Neural progenitor cell (in vitro differentiated cells): ENCODE measurements around the gene IPO9. TPM values are rescaled to one million over a fixed set of nuclear protein-coding genes. Genes with fewer than 3 reads are reported as not detected.
A peak's percentile ranks its signal among the peaks of the same experiment; 100 is the strongest.

Experiments
- DNase-seq: peaks from one replicate; pipeline ENCODE4 v3.0.0-alpha.2; 2016; ENCODE audit warnings: low spot score
- H2AFZ ChIP-seq: fragments of 200-600 bp; sonication (generic); replicated peaks from 2 replicates; pipeline ENCODE4 v1.6.1; 2016; ENCODE audit warnings: antibody characterized with exemption
- H3F3A ChIP-seq: fragments of 200-600 bp; sonication (generic); 2 replicates; pipeline ENCODE4 v1.6.1; 2016; ENCODE audit warnings: antibody characterized with exemption, low read depth
- H3K27ac ChIP-seq: fragments of 200-600 bp; sonication (generic); 2 replicates; pipeline ENCODE4 v1.5.1; 2016; ENCODE audit warnings: mild to moderate bottlenecking
- H3K27me3 ChIP-seq: fragments of 200-600 bp; sonication (generic); 2 replicates; pipeline ENCODE4 v1.6.1; 2016; ENCODE audit warnings: mild to moderate bottlenecking, moderate library complexity
- H3K36me3 ChIP-seq: fragments of 200-600 bp; sonication (generic); 2 replicates; pipeline ENCODE4 v1.5.1; 2016
- H3K4me1 ChIP-seq: fragments of 200-600 bp; sonication (generic); 2 replicates; pipeline ENCODE4 v1.6.1; 2016; ENCODE audit warnings: mixed run types
- H3K4me2 ChIP-seq: fragments of 200-600 bp; sonication (generic); 2 replicates; pipeline ENCODE4 v1.6.1; 2016
- H3K4me3 ChIP-seq: fragments of 200-600 bp; sonication (generic); 2 replicates; pipeline ENCODE4 v1.5.1; 2016
- H3K79me2 ChIP-seq: fragments of 200-600 bp; sonication (generic); 2 replicates; pipeline ENCODE4 v1.6.1; 2016; ENCODE audit warnings: low read depth
- H3K9ac ChIP-seq: fragments of 200-600 bp; sonication (generic); 2 replicates; pipeline ENCODE4 v1.6.1; 2016
- H3K9me3 ChIP-seq: fragments of 200-600 bp; sonication (generic); 2 replicates; pipeline ENCODE4 v1.5.1; 2016; ENCODE audit warnings: low read depth
- H4K20me1 ChIP-seq: fragments of 200-600 bp; sonication (generic); 2 replicates; pipeline ENCODE4 v1.6.1; 2016; ENCODE audit warnings: low read depth
- H3K27ac Mint-ChIP-seq: 3 replicates; pipeline ENCODE4 v1.8.0; 2021; ENCODE audit warnings: mixed read lengths
- H3K27me3 Mint-ChIP-seq: 2 replicates; pipeline ENCODE4 v1.8.0; 2022; ENCODE audit warnings: low read depth, mild to moderate bottlenecking, inconsistent platforms, moderate library complexity, mixed read lengths; ENCODE audit not compliant: insufficient read depth
- H3K36me3 Mint-ChIP-seq: 3 replicates; pipeline ENCODE4 v1.8.0; 2021; ENCODE audit warnings: mixed read lengths
- H3K4me1 Mint-ChIP-seq: 3 replicates; pipeline ENCODE4 v1.8.0; 2021; ENCODE audit warnings: mixed read lengths
- H3K4me3 Mint-ChIP-seq: 3 replicates; pipeline ENCODE4 v1.8.0; 2021; ENCODE audit warnings: mild to moderate bottlenecking, moderate library complexity, mixed read lengths
- H3K9me3 Mint-ChIP-seq: 3 replicates; pipeline ENCODE4 v1.8.0; 2020; ENCODE audit warnings: mixed read lengths
- EZH2 ChIP-seq: fragments of 200-600 bp; sonication (generic); IDR thresholded peaks from 2 replicates; pipeline ENCODE4 v1.6.1; 2017; ENCODE audit warnings: antibody characterized with exemption, mild to moderate bottlenecking, moderate library complexity
- EZH2phosphoT487 ChIP-seq: fragments of 200-600 bp; sonication (generic); IDR thresholded peaks from 2 replicates; pipeline ENCODE4 v1.6.1; 2017; ENCODE audit warnings: antibody characterized with exemption
- total RNA-seq: library from RNA; depleted of rRNA; stranded (reverse); fragments of >200 nt; gene quantifications from 2 replicates; pipeline ENCODE4 v1.2.3, GENCODE V29; 2015; ENCODE audit warnings: low replicate concordance
- TF ChIP-seq, protein P1 (sequence below): fragments of 200-600 bp; sonication (generic); IDR thresholded peaks from 2 replicates; pipeline ENCODE4 v1.5.1; 2017; ENCODE audit warnings: antibody characterized with exemption, mild to moderate bottlenecking

The IPO9 gene
- total RNA-seq, 1 donor from 2014 or later: 63.2 TPM

- Histone ChIP-seq H3K4me2 (no peak overlapping the region), H3F3A (peaks cover 28% of the 10 kb centered on the region)
- H3K27ac Mint-ChIP-seq: no peak overlapping the region
Observed at GRCh38 chr1:201810466-201811216, 18.3 kb upstream of the IPO9 start.

GRCh38 chr1:201813226-201813625, 15.7 kb upstream of the IPO9 start:
- H3K4me3 Mint-ChIP-seq: no peak overlapping the region
- Histone ChIP-seq H3K27ac (peak overlapping the region; percentile 11), H3K79me2 (no peaks in the 10 kb centered on the region), H3K4me1 (no peaks in the 10 kb centered on the region), H3K9me3 (no peaks in the 10 kb centered on the region), H3K36me3 (peaks cover 55% of the 10 kb centered on the region), H2AFZ (no peak overlapping the region), H3F3A (peaks cover 39% of the 10 kb centered on the region), H3K4me2 (no peak overlapping the region), H3K4me3 (no peak overlapping the region), H3K9ac (no peak overlapping the region), H3K27me3 (no peaks in the 10 kb centered on the region), H4K20me1 (no peaks in the 10 kb centered on the region)
- no peak overlapping the region for H3K27ac Mint-ChIP-seq
- no peaks in the 10 kb centered on the region for H3K27me3 Mint-ChIP-seq
- TF ChIP-seq EZH2phosphoT487 (no peak), EZH2 (no peak)
- TF ChIP-seq, protein P1, sequence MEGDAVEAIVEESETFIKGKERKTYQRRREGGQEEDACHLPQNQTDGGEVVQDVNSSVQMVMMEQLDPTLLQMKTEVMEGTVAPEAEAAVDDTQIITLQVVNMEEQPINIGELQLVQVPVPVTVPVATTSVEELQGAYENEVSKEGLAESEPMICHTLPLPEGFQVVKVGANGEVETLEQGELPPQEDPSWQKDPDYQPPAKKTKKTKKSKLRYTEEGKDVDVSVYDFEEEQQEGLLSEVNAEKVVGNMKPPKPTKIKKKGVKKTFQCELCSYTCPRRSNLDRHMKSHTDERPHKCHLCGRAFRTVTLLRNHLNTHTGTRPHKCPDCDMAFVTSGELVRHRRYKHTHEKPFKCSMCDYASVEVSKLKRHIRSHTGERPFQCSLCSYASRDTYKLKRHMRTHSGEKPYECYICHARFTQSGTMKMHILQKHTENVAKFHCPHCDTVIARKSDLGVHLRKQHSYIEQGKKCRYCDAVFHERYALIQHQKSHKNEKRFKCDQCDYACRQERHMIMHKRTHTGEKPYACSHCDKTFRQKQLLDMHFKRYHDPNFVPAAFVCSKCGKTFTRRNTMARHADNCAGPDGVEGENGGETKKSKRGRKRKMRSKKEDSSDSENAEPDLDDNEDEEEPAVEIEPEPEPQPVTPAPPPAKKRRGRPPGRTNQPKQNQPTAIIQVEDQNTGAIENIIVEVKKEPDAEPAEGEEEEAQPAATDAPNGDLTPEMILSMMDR: no peak
- no peaks in the 10 kb centered on the region for H3K4me1 Mint-ChIP-seq
- DNase-seq: no peak
- peaks cover 50% of the 10 kb centered on the region for H3K36me3 Mint-ChIP-seq
- H3K9me3 Mint-ChIP-seq: no peaks in the 10 kb centered on the region

More at GRCh38 chr1:201810466-201811216, 18.3 kb upstream of the IPO9 start:
- peaks cover 4% of the 10 kb centered on the region for H3K27me3 Mint-ChIP-seq
- H3K36me3 ChIP-seq: peaks cover 47% of the 10 kb centered on the region
- no peaks in the 10 kb centered on the region for H3K4me1 ChIP-seq
- no peaks in the 10 kb centered on the region for H3K4me1 Mint-ChIP-seq
- DNase-seq: no peak
- H3K27me3 ChIP-seq: no peaks in the 10 kb centered on the region
- no peak overlapping the region for H3K27ac ChIP-seq
- H3K9me3 ChIP-seq: no peaks in the 10 kb centered on the region
- no peaks in the 10 kb centered on the region for H4K20me1 ChIP-seq
- no peaks in the 10 kb centered on the region for H3K9me3 Mint-ChIP-seq
- H2AFZ ChIP-seq: no peak overlapping the region
- no peak overlapping the region for H3K4me3 Mint-ChIP-seq
- no peak overlapping the region for H3K4me3 ChIP-seq
- TF ChIP-seq, protein P1: no peak
- TF ChIP-seq EZH2 (no peak), EZH2phosphoT487 (no peak)
- no peak overlapping the region for H3K9ac ChIP-seq
- no peaks in the 10 kb centered on the region for H3K79me2 ChIP-seq
- H3K36me3 Mint-ChIP-seq: peaks cover 62% of the 10 kb centered on the region

GRCh38 chr1:201816309-201816854, 12.6 kb upstream of the IPO9 start:
- H3K27ac ChIP-seq: no peak overlapping the region
- peaks cover 55% of the 10 kb centered on the region for H3K36me3 Mint-ChIP-seq
- H3K27ac Mint-ChIP-seq: no peak overlapping the region
- no peaks in the 10 kb centered on the region for H3K79me2 ChIP-seq
- H3K4me3 Mint-ChIP-seq: no peak overlapping the region
- TF ChIP-seq, protein P1: no peak
- TF ChIP-seq EZH2 (no peak), EZH2phosphoT487 (no peak)
- no peaks in the 10 kb centered on the region for H3K9me3 ChIP-seq
- H3K27me3 ChIP-seq: no peaks in the 10 kb centered on the region
- H3K4me1 ChIP-seq: no peaks in the 10 kb centered on the region
- no peak overlapping the region for H3K9ac ChIP-seq
- no peaks in the 10 kb centered on the region for H3K27me3 Mint-ChIP-seq
- peaks cover 55% of the 10 kb centered on the region for H3K36me3 ChIP-seq
- no peak overlapping the region for H2AFZ ChIP-seq
- no peak overlapping the region for H3K4me3 ChIP-seq
- H3K4me2 ChIP-seq: no peak overlapping the region
- peaks cover 64% of the 10 kb centered on the region for H3F3A ChIP-seq
- no peak for DNase-seq
- H3K9me3 Mint-ChIP-seq: no peaks in the 10 kb centered on the region
- H4K20me1 ChIP-seq: no peaks in the 10 kb centered on the region
- no peaks in the 10 kb centered on the region for H3K4me1 Mint-ChIP-seq
